ENCODE data around the gene UNC50.

UNC50 gene

GRCh38 chr2:98664323-98664722 is 55.9 kb downstream of the UNC50 start:
- no peak for DNase-seq (ENCODE audit: low spot score)

GRCh38 chr2:98665677-98666076 is 57.3 kb downstream of the UNC50 start:
- no peak for DNase-seq (ENCODE audit: low spot score)
